GM18507 (cell line): Measurements from ENCODE around the gene POU1F1.
"Not testable (repeated sequence)": the region's sequence is repeated elsewhere in the genome, so short reads cannot be mapped to it uniquely, and the experiment has no call there.

Source experiments
- DNase-seq: peaks from one replicate; pipeline ENCODE4 v3.0.0; 2011; ENCODE audit warnings: low read depth; ENCODE audit not compliant: insufficient read length; ENCODE audit errors: extremely low spot score
- FAIRE-seq: peaks from 2 replicates; lab custom pipeline; 2011; peaks lifted over from hg19 to GRCh38; lab: Jason Lieb, UNC

POU1F1 gene

GRCh38 chr3:87276484-87276883 lies at the start of gene POU1F1:
Gene POU1F1 (minus strand): TSS chr3:87276584. CDS start chr3:87276462, 122 bp downstream.
- FAIRE-seq = no peak
- DNase-seq = no peak

GRCh38 chr3:87324609-87325008 lies 48.2 kb upstream of the POU1F1 start:
- FAIRE-seq (no peak), DNase-seq (no peak)

DNA sequence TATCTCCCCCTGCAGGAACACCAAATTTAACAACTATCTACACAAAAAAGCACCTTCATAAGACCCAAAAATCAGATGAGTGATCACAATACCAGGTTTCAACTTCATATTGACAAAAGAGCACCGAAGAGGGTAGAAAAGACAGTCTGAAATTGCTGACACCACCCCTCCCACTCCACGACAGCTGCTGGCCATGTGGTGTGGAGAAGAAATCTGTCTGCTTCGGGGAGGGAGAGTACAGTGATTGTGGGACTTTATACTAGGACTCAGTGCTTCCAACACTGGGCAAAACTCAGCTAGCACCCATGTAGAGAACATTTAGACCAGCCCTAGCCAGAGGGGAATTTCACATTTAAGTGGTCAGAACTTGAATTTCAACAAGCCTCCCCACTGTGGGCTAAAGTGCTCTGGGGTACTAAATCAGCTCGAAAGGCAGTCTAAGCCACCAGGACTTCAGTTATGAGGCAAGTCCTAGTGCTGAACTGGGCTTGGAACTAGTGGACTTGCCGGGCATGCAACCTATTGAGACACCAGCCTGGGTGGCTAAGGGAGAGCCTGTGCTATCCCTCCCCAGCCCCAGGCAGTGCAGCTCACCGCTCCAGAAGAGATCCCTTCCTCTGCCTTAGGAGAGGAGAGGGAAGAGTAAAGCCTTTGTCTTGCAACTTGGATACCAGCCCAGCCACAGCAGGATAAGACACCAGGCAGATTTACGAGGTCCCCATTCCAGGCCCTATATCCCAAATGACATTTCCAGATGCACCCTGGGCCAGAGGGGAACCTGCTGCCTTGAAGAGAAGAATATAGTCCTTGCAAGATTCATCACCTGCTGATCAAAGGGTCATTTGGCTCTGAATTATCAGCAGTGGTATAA lies 44.6 kb upstream of the POU1F1 start:
- DNase-seq = no peak
- FAIRE-seq = no peak

GRCh38 chr3:87318617-87319021 lies 42.2 kb upstream of the POU1F1 start:
- DNase-seq (no peak), FAIRE-seq (no peak)

DNA sequence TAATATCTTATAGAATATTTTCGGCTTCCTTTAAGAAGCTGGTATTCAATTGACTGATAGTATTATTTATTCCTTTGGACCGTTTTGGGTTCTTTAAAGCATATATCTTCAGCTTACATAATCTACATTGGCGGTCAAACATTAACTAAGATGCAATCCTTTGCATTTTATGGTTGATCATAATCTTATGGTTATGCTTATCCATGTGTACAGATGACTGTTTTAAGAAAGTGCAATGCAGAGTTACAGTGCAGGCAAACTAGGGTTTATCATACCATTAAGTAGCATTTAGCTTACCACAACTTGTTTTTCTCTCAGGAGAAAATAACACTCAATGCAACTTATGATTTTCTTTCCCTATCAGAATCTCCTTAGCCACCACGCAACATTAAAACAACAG lies 41.4 kb upstream of the POU1F1 start:
- FAIRE-seq = no peak
- DNase-seq = no peak

- FAIRE-seq (no peak), DNase-seq (no peak)
Observed at GRCh38 chr3:87313641-87314040, 37.3 kb upstream of the POU1F1 start.

GRCh38 chr3:87311309-87311708 lies 34.9 kb upstream of the POU1F1 start:
- no peak for FAIRE-seq

GRCh38 chr3:87309601-87310000 lies 33.2 kb upstream of the POU1F1 start:
- FAIRE-seq = no peak
- no peak for DNase-seq

More at GRCh38 chr3:87311309-87311708, 34.9 kb upstream of the POU1F1 start:
- DNase-seq = no peak

GRCh38 chr3:87307805-87308204 lies 31.4 kb upstream of the POU1F1 start:
- no peak for DNase-seq
- no peak for FAIRE-seq

- DNase-seq (no peak), FAIRE-seq (no peak)
Observed at GRCh38 chr3:87305517-87305916, 29.1 kb upstream of the POU1F1 start.

GRCh38 chr3:87305031-87305430 lies 28.6 kb upstream of the POU1F1 start:
- not testable (repeated sequence) for DNase-seq, FAIRE-seq

- DNase-seq = no peak
- peak; percentile 76 for FAIRE-seq
Observed at GRCh38 chr3:87298111-87298718, 21.8 kb upstream of the POU1F1 start.

DNA sequence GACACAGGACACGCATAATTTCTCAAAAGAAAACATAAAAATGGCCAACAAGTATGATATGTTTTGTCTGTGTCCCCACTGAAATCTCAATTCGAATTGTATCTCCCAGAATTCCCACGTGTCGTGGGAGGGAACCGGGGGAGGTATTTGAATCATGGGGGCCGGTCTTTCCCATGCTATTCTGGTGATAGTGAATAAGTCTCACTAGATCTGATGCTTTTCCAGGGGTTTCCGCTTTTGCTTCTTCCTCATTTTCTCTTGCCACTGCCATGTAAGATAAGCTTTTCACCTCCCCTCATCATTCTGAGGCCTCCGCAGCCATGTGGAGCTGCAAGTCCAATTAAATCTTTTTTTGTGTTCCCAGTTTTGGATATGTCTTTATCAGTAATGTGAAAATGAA lies 12.1 kb upstream of the POU1F1 start:
- no peak for FAIRE-seq
- no peak for DNase-seq

DNA sequence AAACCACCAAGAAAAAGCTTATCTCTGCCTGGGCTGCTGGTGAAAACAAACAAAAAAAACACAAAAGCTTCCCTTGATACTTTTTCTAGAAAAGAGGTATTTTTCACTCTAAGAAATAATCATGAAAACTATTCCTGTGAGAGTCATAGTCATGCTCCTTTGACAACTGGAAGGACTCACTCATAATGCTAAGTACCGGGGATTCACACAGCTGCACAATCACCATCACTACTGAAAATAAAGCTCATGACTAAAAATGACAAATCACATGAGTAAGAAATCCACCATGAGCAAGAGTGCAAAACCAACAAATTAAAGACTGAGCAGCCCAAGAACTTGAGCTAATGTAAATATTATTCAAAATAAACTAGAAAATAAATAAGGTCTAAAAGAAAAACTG lies 10.6 kb upstream of the POU1F1 start:
- FAIRE-seq = no peak
- no peak for DNase-seq

DNA sequence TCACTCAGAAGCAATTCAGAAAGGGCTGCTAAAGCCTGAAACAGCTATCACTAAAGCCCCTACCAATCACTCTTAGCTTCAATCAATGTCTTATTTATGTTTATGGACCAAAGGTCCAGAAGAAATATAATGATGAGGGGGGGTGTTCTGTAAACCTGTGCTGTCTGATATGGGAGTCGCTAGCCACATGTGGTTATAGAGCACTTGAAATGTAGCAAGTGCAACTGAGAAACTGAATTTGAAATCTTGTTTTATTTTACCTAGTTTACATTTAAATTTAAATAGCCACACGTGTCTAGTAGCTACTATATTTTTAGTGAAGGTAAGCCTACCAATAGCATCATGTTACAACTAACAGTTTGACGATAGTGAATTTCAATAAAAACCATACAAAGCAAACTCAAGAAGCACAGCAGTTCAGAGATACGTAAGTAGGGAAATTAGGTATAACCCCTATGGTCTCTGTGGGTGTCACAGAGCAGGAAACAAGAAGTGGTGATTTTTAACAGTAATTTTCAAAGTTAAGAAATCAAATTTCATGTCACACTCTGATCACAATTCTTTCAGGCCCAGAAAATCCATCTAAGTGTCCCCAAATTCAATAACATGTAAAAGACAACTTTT lies 3.6 kb downstream of the POU1F1 start:
- FAIRE-seq (no peak), DNase-seq (no peak)

GRCh38 chr3:87270908-87271700 lies 5.3 kb downstream of the POU1F1 start:
- DNase-seq (no peak), FAIRE-seq (no peak)

GRCh38 chr3:87269723-87270122 lies 6.7 kb downstream of the POU1F1 start:
- DNase-seq (no peak), FAIRE-seq (no peak)

DNA sequence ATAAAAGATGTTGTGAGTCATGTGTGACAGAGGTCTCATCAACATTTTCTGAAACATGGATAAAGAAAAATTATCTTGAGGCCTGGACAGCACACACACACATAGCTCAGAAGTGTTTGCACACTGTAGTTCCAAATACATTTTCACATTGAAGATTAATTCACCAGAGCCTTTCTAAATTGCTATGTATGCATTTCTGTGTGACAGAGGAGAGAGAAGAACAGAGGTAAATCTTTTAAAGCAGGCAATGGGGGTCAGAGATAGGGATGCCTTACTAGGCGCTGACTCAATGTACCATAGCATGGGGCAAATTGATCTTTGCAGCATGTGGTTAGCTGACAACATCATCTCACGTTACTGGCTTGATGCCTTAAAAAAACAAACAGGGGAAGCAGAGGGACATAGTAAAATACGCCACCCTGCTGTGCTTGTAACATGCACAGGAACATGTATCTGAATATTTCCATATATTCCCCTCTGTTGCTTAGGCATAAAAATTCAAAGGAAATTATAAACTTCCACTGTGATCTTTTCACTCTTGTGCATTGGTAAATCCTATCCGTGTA lies 7.7 kb downstream of the POU1F1 start:
- DNase-seq (no peak), FAIRE-seq (no peak)

DNA sequence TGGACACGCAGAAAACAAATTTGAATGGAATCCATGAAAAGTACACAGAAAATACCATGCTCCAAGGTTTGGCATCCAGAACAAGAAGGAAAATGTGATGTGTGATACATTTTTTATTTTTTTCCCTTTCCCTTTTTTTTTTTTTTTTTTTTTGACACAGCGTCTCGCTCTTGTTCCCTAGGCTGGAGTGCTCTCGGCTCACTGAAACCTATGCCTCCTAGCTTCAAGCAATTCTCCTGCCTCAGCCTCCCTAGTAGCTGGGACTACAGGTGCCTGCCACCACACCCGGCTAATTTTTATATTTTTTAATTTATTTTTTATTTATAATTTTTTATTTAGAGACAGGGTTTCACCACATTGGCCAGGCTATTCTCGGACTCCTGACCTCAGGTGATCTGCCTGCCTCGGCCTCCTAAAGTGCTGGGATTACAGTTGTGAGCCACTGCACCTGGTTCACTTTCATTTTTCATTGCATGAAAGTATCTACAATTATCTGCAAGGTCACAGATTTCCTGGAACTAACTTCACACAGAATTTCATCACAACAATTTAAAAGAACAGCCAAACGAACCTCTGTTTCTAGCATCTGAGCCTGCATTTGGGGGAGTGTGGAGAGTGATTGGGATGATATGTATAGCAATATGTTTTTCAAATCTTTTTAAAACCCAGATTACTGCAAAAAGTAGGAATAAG lies 8.3 kb downstream of the POU1F1 start:
- FAIRE-seq (no peak), DNase-seq (no peak)
